DND-41 (cell line): Measurements from ENCODE around the gene ELAVL1.

Experiments
- CTCF ChIP-seq: IDR thresholded peaks from 2 replicates; pipeline ENCODE4 v1.5.1; 2012; ENCODE audit warnings: borderline replicate concordance, low read length, moderate library complexity, mild to moderate bottlenecking; ENCODE audit not compliant: poor library complexity, severe bottlenecking; ENCODE audit errors: extremely low read depth
- EZH2 ChIP-seq: IDR thresholded peaks from 3 replicates; pipeline ENCODE4 v1.6.1; 2012; ENCODE audit warnings: borderline replicate concordance, low read depth, mild to moderate bottlenecking, moderate library complexity, low read length, inconsistent platforms; ENCODE audit not compliant: severe bottlenecking

- TF ChIP-seq CTCF (no peak), EZH2 (no peak)
These were observed 78.5 kb downstream of the ELAVL1 start for GRCh38 chr19:7926727-7927604.
